ENCODE results near the gene ANKRD23. TPM values are rescaled to one million over a fixed set of nuclear protein-coding genes. Genes with fewer than 3 reads are reported as not detected.
A peak's percentile ranks its signal among the peaks of the same experiment; 100 is the strongest.
"Not testable (repeated sequence)": the region's sequence is repeated elsewhere in the genome, so short reads cannot be mapped to it uniquely, and the experiment has no call there.

Gene ANKRD23
- total RNA-seq, 4 donors from 2014 or later, result 6.1 to 22.3 (median 7.2) TPM

DNA sequence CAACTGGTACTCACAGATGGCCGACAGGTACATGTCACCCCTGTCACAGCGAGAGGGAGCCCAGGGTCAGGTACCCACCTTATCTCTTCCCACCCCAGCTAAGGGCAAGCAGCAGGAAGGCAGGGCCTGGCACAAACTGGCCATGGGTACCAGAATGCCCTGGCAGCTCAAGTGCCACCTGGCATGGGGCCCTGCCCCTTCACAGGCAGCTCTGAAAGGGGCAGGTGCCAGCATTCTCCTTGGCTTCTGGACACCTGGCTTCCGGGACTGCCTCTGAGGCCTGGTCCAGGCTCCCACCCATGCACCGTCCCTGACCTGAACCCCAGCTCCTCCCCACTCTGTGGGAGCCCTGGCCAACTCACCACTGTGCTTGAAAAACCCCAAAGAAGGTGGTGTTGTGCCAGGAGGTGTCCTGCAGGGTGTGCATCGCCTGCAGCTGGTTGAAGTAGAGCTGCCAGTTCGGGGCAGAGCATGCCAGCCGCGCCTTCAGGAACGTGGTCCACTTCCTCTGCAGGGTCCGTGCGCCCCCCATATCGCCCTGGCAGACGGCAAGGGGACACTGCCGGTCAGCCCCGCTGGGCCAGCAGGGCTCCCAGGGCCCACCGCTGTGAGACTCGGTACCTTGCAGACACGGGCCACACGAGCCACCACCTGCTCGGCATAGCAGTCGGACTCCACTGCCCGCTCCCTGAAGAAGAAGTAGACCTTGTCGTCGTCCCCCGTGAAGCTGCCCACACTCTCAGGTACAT, 20.7 kb upstream of the ANKRD23 start:
- Histone ChIP-seq H3K4me1 (peaks cover 40% of the 10 kb centered on the region), H3K9me3 (no peaks in the 10 kb centered on the region), H3K36me3 (peaks cover 66% of the 10 kb centered on the region), H3K4me3 (no peak overlapping the region), H3K27ac (no peak overlapping the region), H3K27me3 (no peaks in the 10 kb centered on the region)
- TF ChIP-seq, protein P1, sequence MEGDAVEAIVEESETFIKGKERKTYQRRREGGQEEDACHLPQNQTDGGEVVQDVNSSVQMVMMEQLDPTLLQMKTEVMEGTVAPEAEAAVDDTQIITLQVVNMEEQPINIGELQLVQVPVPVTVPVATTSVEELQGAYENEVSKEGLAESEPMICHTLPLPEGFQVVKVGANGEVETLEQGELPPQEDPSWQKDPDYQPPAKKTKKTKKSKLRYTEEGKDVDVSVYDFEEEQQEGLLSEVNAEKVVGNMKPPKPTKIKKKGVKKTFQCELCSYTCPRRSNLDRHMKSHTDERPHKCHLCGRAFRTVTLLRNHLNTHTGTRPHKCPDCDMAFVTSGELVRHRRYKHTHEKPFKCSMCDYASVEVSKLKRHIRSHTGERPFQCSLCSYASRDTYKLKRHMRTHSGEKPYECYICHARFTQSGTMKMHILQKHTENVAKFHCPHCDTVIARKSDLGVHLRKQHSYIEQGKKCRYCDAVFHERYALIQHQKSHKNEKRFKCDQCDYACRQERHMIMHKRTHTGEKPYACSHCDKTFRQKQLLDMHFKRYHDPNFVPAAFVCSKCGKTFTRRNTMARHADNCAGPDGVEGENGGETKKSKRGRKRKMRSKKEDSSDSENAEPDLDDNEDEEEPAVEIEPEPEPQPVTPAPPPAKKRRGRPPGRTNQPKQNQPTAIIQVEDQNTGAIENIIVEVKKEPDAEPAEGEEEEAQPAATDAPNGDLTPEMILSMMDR (IDR thresholded peaks at IDR 0.05), result no peak
- no peak for TF ChIP-seq POLR2AphosphoS5 (IDR thresholded peaks at IDR 0.05)
- TF ChIP-seq EP300 (IDR thresholded peaks at IDR 0.05), result no peak
- no peak for TF ChIP-seq POLR2A (IDR thresholded peaks at IDR 0.05)
- WGBS, result 85% methylated on average over 18 of the region's 25 CpGs
- peak in 1 of 2 donors; percentile 62 for DNase-seq (ENCODE audit: low spot score in 2 of 2)

DNA sequence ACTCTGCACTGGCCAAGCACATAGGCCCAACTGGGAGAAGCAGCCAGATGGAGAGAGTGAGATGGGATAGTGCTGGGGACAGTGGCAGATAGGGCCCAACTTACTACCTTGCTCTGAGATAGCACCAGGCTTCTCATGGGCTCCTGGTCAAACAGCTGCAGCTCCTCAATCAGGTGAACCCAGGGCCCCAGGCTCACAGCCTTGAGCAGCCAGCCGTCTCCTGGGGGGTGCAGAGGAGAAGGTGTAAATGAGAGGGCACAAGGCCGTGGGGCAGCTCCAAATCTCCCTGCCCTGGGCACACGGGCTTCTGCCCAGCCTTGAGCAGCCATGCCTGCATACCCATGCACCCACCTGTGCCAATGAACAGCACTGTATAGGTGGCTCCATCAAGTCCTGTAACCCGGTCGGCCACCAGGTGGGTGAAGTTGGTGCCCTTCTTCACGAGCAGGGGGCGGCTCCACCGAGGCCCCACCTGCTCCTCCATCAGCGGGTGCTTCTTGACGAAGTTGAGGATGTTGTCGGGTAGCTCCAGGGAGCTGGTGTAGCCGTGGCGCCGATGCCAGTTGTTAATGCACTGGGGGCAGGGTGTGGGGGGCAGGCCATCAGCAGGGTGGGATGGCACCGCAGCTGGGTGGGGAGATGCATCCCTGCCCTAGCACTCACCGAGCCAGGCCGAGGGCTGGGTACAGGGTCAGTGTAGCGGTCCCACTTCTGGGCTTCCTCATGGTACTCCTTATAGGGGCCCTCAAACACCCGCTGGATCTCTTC, 19.9 kb upstream of the ANKRD23 start:
- Histone ChIP-seq H3K27me3 (no peaks in the 10 kb centered on the region), H3K4me3 (no peak overlapping the region), H3K36me3 (peaks cover 66% of the 10 kb centered on the region), H3K27ac (no peak overlapping the region), H3K4me1 (peaks cover 48% of the 10 kb centered on the region), H3K9me3 (no peaks in the 10 kb centered on the region)
- DNase-seq (ENCODE audit: low spot score in 2 of 2), result no peak
- no peak for TF ChIP-seq POLR2AphosphoS5 (IDR thresholded peaks at IDR 0.05)
- TF ChIP-seq POLR2A (IDR thresholded peaks at IDR 0.05), result no peak
- no peak for TF ChIP-seq EP300 (IDR thresholded peaks at IDR 0.05)
- TF ChIP-seq, protein P1 (IDR thresholded peaks at IDR 0.05), result no peak
- WGBS, result 100% methylated on average over 2 of the region's 19 CpGs

DNA sequence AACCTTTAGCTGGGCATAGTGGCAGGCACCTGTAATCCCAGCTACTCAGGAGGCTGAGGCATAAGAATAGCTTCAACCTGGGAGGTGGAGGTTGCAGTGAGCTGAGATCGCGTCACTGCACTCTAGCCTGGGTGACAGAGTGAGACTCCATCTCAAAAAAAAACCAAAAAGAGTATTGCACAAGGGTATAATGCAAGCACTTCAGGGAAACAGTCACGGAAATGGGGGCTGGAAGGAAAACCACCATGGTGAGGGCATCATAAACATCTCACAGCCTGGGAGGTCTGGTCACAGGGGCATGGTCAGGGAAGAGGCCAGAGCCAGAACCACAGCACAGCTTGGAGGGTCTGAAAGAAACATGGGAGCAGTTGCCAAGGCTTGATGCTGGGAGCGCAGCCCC, 19.2 kb upstream of the ANKRD23 start:
- peaks cover 66% of the 10 kb centered on the region for H3K36me3 ChIP-seq
- not testable (repeated sequence) for H3K4me3 ChIP-seq; H3K9me3 ChIP-seq; DNase-seq (ENCODE audit: low spot score in 2 of 2); H3K27ac ChIP-seq; H3K27me3 ChIP-seq
- WGBS, result 85% methylated on average over 4 of the region's 4 CpGs
- H3K4me1 ChIP-seq, result peaks cover 50% of the 10 kb centered on the region

DNA sequence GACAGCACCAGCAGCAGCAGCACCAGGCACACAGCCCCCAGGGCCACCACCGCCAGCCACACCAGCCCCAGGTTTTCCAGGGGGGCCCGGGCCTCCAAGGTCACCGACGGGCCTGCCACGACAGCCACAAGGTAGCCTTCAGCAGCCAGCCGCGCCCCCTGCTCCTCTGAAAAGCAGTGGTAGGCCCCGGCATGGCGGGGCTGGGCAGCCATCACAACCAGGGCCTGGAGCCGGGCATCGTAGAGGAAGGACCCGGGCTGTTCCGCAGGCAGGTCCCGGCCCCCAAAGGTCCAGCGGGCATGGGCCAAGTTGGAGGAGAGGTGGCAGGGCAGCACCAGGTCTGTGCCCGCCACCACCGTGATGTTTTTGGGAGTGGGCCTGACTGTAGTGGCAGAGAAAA, 17.3 kb upstream of the ANKRD23 start:
- peaks cover 62% of the 10 kb centered on the region for H3K36me3 ChIP-seq

DNA sequence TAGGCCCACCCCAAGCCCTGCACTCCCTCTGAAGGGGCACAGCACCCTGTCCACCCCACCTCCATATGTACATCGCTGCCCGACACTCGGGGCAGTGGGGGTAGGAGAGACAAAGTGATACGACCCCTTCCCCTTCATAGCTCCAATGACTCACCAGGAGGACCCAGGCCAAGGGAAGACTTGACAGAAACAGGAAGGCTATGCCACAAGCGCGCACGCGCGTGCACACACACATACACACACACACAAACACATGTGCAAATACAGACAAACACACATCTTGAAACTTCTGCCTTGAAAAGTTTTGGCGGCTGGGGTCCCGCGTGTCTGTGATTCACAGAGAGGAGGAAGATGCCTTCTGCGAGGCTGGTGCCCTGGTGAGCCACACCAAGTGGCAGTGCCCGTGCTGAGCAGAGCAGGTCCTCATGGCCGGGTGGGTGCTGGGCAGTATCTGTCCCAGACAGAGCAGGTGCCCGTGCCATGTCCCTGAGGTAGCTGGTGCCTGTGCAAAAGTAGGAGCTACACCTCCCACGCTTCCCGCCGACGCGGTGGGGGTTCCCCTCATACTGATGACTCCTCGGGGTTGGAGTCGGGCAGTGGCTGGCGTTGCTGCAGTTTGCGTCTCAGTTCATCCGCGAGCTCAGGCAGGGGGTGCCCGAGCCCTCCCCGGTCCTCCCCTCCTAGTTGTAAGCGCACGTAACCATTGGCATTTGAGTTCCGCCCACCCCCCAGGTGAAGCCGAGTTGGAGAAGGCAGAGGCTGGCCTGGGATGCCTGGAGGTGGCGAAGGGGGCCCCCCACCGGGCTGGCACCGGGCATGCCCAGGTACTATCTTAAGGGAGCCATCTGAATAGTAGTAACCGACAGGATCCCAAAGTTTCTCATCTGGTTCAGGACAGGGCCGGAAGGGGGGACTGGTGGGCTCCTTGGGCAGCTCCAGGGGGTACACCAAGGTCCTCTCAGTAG, 16.5 kb upstream of the ANKRD23 start:
- 61% methylated on average over 3 of the region's 38 CpGs for WGBS

More for the DNA sequence above, 17.3 kb upstream of the ANKRD23 start:
- Histone ChIP-seq H3K9me3 (no peaks in the 10 kb centered on the region), H3K4me3 (no peak overlapping the region), H3K27ac (no peak overlapping the region), H3K27me3 (no peaks in the 10 kb centered on the region), H3K4me1 (peaks cover 45% of the 10 kb centered on the region)
- TF ChIP-seq, protein P1 (IDR thresholded peaks at IDR 0.05), result no peak
- no peak for TF ChIP-seq POLR2AphosphoS5 (IDR thresholded peaks at IDR 0.05)
- no peak for TF ChIP-seq POLR2A (IDR thresholded peaks at IDR 0.05)
- TF ChIP-seq EP300 (IDR thresholded peaks at IDR 0.05), result no peak
- WGBS, result 90% methylated on average over 10 of the region's 17 CpGs
- peak in 1 of 2 donors; percentile 64 for DNase-seq (ENCODE audit: low spot score in 2 of 2)

More for the DNA sequence above, 16.5 kb upstream of the ANKRD23 start:
- H3K36me3 ChIP-seq, result peaks cover 55% of the 10 kb centered on the region
- H3K4me3 ChIP-seq, result no peak overlapping the region
- H3K27me3 ChIP-seq, result no peaks in the 10 kb centered on the region
- peak in 1 of 2 donors; percentile 68 for DNase-seq (ENCODE audit: low spot score in 2 of 2)
- peak overlapping the region; percentile 2 for H3K27ac ChIP-seq
- TF ChIP-seq, protein P1 (IDR thresholded peaks at IDR 0.05), result no peak
- no peak for TF ChIP-seq POLR2A (IDR thresholded peaks at IDR 0.05)
- no peak for TF ChIP-seq EP300 (IDR thresholded peaks at IDR 0.05)
- TF ChIP-seq POLR2AphosphoS5 (IDR thresholded peaks at IDR 0.05), result no peak
- H3K4me1 ChIP-seq, result peaks cover 45% of the 10 kb centered on the region
- no peaks in the 10 kb centered on the region for H3K9me3 ChIP-seq
